Gastroesophageal sphincter (tissue), 3 donors: ENCODE data around the gene TEX2.

Experiments used
- POLR2A ChIP-seq, 2 donors: fragments of 450-650 bp; IDR thresholded peaks; one replicate each; pipeline ENCODE4 v1.6.1; 2017; ENCODE audit warnings: antibody characterized with exemption in 2 of 2, mild to moderate bottlenecking in 2 of 2, moderate library complexity in 1 of 2
- TF ChIP-seq, protein P1 (sequence below), 4 experiments: fragments of 200-600 bp in 2 of 4; fragments of 450-650 bp in 2 of 4; sonication (generic) in 1 of 4; IDR thresholded peaks; one replicate each; pipeline ENCODE4 v1.5.1; 2017 to 2019; ENCODE audit warnings: antibody characterized with exemption in 4 of 4, mild to moderate bottlenecking in 2 of 4, moderate library complexity in 2 of 4

DNA sequence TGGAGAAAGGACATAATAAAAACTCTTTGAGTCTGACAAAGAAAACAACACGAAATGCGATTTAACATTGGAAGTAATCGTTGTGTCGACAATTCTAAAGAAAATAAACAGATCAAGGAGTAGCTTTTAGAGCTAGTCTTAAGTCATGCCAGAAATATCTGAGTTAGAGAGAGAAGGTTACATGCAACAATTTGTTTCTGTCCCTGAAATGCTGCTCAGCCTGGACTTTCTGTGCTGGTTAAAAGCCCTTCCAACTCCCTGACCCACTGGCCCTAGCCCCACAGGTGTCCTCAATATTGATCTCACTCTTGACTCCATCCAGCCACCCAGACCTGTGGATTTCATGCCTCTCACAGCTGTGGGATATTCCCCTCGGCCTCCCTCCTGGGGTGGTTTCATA lies 33.2 kb upstream of the TEX2 start:
- TF ChIP-seq POLR2A (IDR thresholded peaks at IDR 0.05): no peak
- TF ChIP-seq, protein P1, sequence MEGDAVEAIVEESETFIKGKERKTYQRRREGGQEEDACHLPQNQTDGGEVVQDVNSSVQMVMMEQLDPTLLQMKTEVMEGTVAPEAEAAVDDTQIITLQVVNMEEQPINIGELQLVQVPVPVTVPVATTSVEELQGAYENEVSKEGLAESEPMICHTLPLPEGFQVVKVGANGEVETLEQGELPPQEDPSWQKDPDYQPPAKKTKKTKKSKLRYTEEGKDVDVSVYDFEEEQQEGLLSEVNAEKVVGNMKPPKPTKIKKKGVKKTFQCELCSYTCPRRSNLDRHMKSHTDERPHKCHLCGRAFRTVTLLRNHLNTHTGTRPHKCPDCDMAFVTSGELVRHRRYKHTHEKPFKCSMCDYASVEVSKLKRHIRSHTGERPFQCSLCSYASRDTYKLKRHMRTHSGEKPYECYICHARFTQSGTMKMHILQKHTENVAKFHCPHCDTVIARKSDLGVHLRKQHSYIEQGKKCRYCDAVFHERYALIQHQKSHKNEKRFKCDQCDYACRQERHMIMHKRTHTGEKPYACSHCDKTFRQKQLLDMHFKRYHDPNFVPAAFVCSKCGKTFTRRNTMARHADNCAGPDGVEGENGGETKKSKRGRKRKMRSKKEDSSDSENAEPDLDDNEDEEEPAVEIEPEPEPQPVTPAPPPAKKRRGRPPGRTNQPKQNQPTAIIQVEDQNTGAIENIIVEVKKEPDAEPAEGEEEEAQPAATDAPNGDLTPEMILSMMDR (IDR thresholded peaks at IDR 0.05): no peak
